ENCODE results near the gene DDTL. TPM values are rescaled to one million over a fixed set of nuclear protein-coding genes. Genes with fewer than 3 reads are reported as not detected.

DDTL gene
- total and polyA plus RNA-seq, 2 donors from 2014 or later, result 5.6 to 6.9 TPM

- no peak for TF ChIP-seq CTCF (IDR thresholded peaks at IDR 0.05; ENCODE audit: borderline replicate concordance, extremely low read depth, insufficient read depth)
- peaks cover 0 to 4% (median 0%) of the 10 kb centered on the region in 3 donors for H3K4me1 ChIP-seq (ENCODE audit: control insufficient read depth in 2 of 3, insufficient read depth in 2 of 3, low read depth in 1 of 3, low read length in 3 of 3)
- no peaks in the 10 kb centered on the region for H3K27me3 ChIP-seq (ENCODE audit: control insufficient read depth, insufficient read depth, low read length)
- intact Hi-C loops (cut with DNase I), result no loop called here
- H3K36me3 ChIP-seq (ENCODE audit: control insufficient read depth in 2 of 3, insufficient read depth in 3 of 3, low read length in 3 of 3), result peaks cover 0 to 12% (median 0%) of the 10 kb centered on the region in 3 donors
- H3K27ac ChIP-seq (ENCODE audit: low read depth in 2 of 2, low read length in 2 of 2), result no peak overlapping the region
- FAIRE-seq (no peak), DNase-seq (no peak)
- H3K9ac ChIP-seq (ENCODE audit: low read length in 3 of 3), result no peak overlapping the region
- H3K9me3 ChIP-seq (ENCODE audit: control insufficient read depth in 2 of 3, insufficient read depth in 1 of 3, low read length in 3 of 3), result peaks cover 0 to 9% (median 3%) of the 10 kb centered on the region in 3 donors
- no peak overlapping the region for H3K4me3 ChIP-seq (ENCODE audit: low read length in 3 of 3)
These were observed 41.6 kb upstream of the DDTL start for GRCh38 chr22:23925020-23925606.

- Histone ChIP-seq H3K9ac (ENCODE audit: low read length in 3 of 3) (no peak overlapping the region), H3K27me3 (ENCODE audit: control insufficient read depth, insufficient read depth, low read length) (no peaks in the 10 kb centered on the region), H3K36me3 (ENCODE audit: control insufficient read depth in 2 of 3, insufficient read depth in 3 of 3, low read length in 3 of 3) (peaks cover 0 to 12% (median 0%) of the 10 kb centered on the region in 3 donors), H3K4me1 (ENCODE audit: control insufficient read depth in 2 of 3, insufficient read depth in 2 of 3, low read depth in 1 of 3, low read length in 3 of 3) (no peaks in the 10 kb centered on the region), H3K9me3 (ENCODE audit: control insufficient read depth in 2 of 3, insufficient read depth in 1 of 3, low read length in 3 of 3) (peaks cover 0 to 9% (median 3%) of the 10 kb centered on the region in 3 donors), H3K4me3 (ENCODE audit: low read length in 3 of 3) (no peak overlapping the region), H3K27ac (ENCODE audit: low read depth in 2 of 2, low read length in 2 of 2) (no peak overlapping the region)
- FAIRE-seq (no peak), DNase-seq (no peak)
- no peak for TF ChIP-seq CTCF (IDR thresholded peaks at IDR 0.05; ENCODE audit: borderline replicate concordance, extremely low read depth, insufficient read depth)
- intact Hi-C loops (cut with DNase I), result no loop called here
These were observed 40.1 kb upstream of the DDTL start for GRCh38 chr22:23926561-23926960.

- no peak overlapping the region for H3K27ac ChIP-seq (ENCODE audit: low read depth in 2 of 2, low read length in 2 of 2)
- H3K9ac ChIP-seq (ENCODE audit: low read length in 3 of 3), result no peak overlapping the region
- no peak overlapping the region for H3K4me3 ChIP-seq (ENCODE audit: low read length in 3 of 3)
- DNase-seq (no peak), FAIRE-seq (no peak)
- H3K27me3 ChIP-seq (ENCODE audit: control insufficient read depth, insufficient read depth, low read length), result no peaks in the 10 kb centered on the region
- no peaks in the 10 kb centered on the region for H3K4me1 ChIP-seq (ENCODE audit: control insufficient read depth in 2 of 3, insufficient read depth in 2 of 3, low read depth in 1 of 3, low read length in 3 of 3)
- no peak for TF ChIP-seq CTCF (IDR thresholded peaks at IDR 0.05; ENCODE audit: borderline replicate concordance, extremely low read depth, insufficient read depth)
- no peaks in the 10 kb centered on the region for H3K9me3 ChIP-seq (ENCODE audit: control insufficient read depth in 2 of 3, insufficient read depth in 1 of 3, low read length in 3 of 3)
- intact Hi-C loops (cut with DNase I), result no loop called here
- no peaks in the 10 kb centered on the region for H3K36me3 ChIP-seq (ENCODE audit: control insufficient read depth in 2 of 3, insufficient read depth in 3 of 3, low read length in 3 of 3)
These were observed 28.2 kb upstream of the DDTL start for GRCh38 chr22:23938328-23939016.
